H9 (cell line): ENCODE measurements around the gene EDA2R. TPM values are rescaled to one million over a fixed set of nuclear protein-coding genes. Genes with fewer than 3 reads are reported as not detected.

Experiments
- DNase-seq: peaks from one replicate; pipeline ENCODE4 v3.0.0-alpha.2; 2017
- H2AFZ ChIP-seq: one replicate; pipeline ENCODE4 v1.6.1; 2013; ENCODE audit warnings: mild to moderate bottlenecking, low read length, control low read depth, moderate library complexity
- H2AK5ac ChIP-seq: 2 replicates; pipeline ENCODE4 v1.6.1; 2013; ENCODE audit warnings: low read length, control low read depth, mixed read lengths; ENCODE audit not compliant: insufficient read length
- H2BK120ac ChIP-seq: one replicate; pipeline ENCODE4 v1.6.1; 2013; ENCODE audit warnings: low read depth, mild to moderate bottlenecking, low read length, control low read depth, inconsistent platforms; ENCODE audit not compliant: poor library complexity, severe bottlenecking
- H2BK12ac ChIP-seq: 2 replicates; pipeline ENCODE4 v1.6.1; 2013; ENCODE audit warnings: low read length, control low read depth, mixed read lengths, low read depth; ENCODE audit not compliant: insufficient read length
- H2BK15ac ChIP-seq: 2 replicates; pipeline ENCODE4 v1.6.1; 2013; ENCODE audit warnings: low read depth, low read length, control low read depth
- H2BK20ac ChIP-seq: one replicate; pipeline ENCODE4 v1.6.1; 2013; ENCODE audit warnings: low read depth, mild to moderate bottlenecking, low read length, control low read depth, inconsistent platforms; ENCODE audit not compliant: poor library complexity, severe bottlenecking
- H2BK5ac ChIP-seq: 2 replicates; pipeline ENCODE4 v1.6.1; 2013; ENCODE audit warnings: low read length, control low read depth, mixed read lengths; ENCODE audit not compliant: insufficient read length
- H3K14ac ChIP-seq: 2 replicates; pipeline ENCODE4 v1.6.1; 2013; ENCODE audit warnings: low read length, control low read depth; ENCODE audit not compliant: insufficient read depth
- H3K18ac ChIP-seq: 2 replicates; pipeline ENCODE4 v1.6.1; 2013; ENCODE audit warnings: low read depth, mild to moderate bottlenecking, mixed read lengths, low read length, control low read depth; ENCODE audit not compliant: insufficient read length
- H3K23ac ChIP-seq: 2 replicates; pipeline ENCODE4 v1.6.1; 2013; ENCODE audit warnings: low read length, control low read depth, mixed read lengths, low read depth; ENCODE audit not compliant: insufficient read length
- H3K23me2 ChIP-seq: 2 replicates; pipeline ENCODE4 v1.6.1; 2013; ENCODE audit warnings: low read depth, mild to moderate bottlenecking, mixed read lengths, low read length, control low read depth; ENCODE audit not compliant: insufficient read length, poor library complexity, severe bottlenecking
- H3K27ac ChIP-seq: 2 replicates; pipeline ENCODE4 v1.5.1; 2013; ENCODE audit warnings: low read length, control low read depth, mixed read lengths, low read depth; ENCODE audit not compliant: insufficient read length
- H3K27me3 ChIP-seq: 2 replicates; pipeline ENCODE4 v1.6.1; 2013; ENCODE audit warnings: low read length, control low read depth, inconsistent platforms; ENCODE audit not compliant: insufficient read depth
- H3K4ac ChIP-seq: 2 replicates; pipeline ENCODE4 v1.6.1; 2013; ENCODE audit warnings: low read depth, mild to moderate bottlenecking, control low read depth, inconsistent platforms, low read length, moderate library complexity
- H3K4me1 ChIP-seq: 2 replicates; pipeline ENCODE4 v1.6.1; 2013; ENCODE audit warnings: low read length, control low read depth, inconsistent platforms; ENCODE audit not compliant: insufficient read depth
- H3K4me2 ChIP-seq: 2 replicates; pipeline ENCODE4 v1.6.1; 2013; ENCODE audit warnings: low read length, control low read depth, mixed read lengths; ENCODE audit not compliant: insufficient read length, insufficient read depth
- H3K56ac ChIP-seq: 2 replicates; pipeline ENCODE4 v1.6.1; 2013; ENCODE audit warnings: low read depth, mild to moderate bottlenecking, mixed read lengths, low read length, control low read depth; ENCODE audit not compliant: insufficient read length
- H3K79me1 ChIP-seq: 2 replicates; pipeline ENCODE4 v1.6.1; 2013; ENCODE audit warnings: low read depth, mild to moderate bottlenecking, moderate library complexity, low read length, control low read depth, inconsistent platforms; ENCODE audit not compliant: insufficient read depth, poor library complexity, severe bottlenecking
- H3K79me2 ChIP-seq: 2 replicates; pipeline ENCODE4 v1.6.1; 2013; ENCODE audit warnings: low read length, control low read depth, inconsistent platforms; ENCODE audit not compliant: insufficient read depth
- H3K9ac ChIP-seq: 2 replicates; pipeline ENCODE4 v1.6.1; 2013; ENCODE audit warnings: low read length, control low read depth, mixed read lengths; ENCODE audit not compliant: insufficient read length; ENCODE audit errors: extremely low read depth
- H3K9me3 ChIP-seq: one replicate; pipeline ENCODE4 v1.6.1; 2013; ENCODE audit warnings: low read depth, low read length, inconsistent platforms; ENCODE audit not compliant: control insufficient read depth
- H3T11ph ChIP-seq: one replicate; pipeline ENCODE4 v1.6.1; 2013; ENCODE audit warnings: mild to moderate bottlenecking, low read length, control low read depth, inconsistent platforms
- H4K20me1 ChIP-seq: one replicate; pipeline ENCODE4 v1.6.1; 2013; ENCODE audit not compliant: control insufficient read depth, insufficient read length, insufficient read depth
- H4K5ac ChIP-seq: 2 replicates; pipeline ENCODE4 v1.6.1; 2013; ENCODE audit warnings: low read depth, mild to moderate bottlenecking, mixed read lengths, low read length, control low read depth; ENCODE audit not compliant: insufficient read length
- H4K8ac ChIP-seq: replicated peaks from 2 replicates; pipeline ENCODE4 v1.6.1; 2013; ENCODE audit warnings: low read length, control low read depth, mixed read lengths, low read depth; ENCODE audit not compliant: insufficient read length
- H4K91ac ChIP-seq: 2 replicates; pipeline ENCODE4 v1.6.1; 2013; ENCODE audit warnings: low read depth, mild to moderate bottlenecking, moderate library complexity, mixed read lengths, low read length, control low read depth; ENCODE audit not compliant: insufficient read length
- H3K27ac Mint-ChIP-seq, 3 experiments: 2 replicates in 2 of 3; 3 replicates in 1 of 3; pipeline ENCODE4 v1.8.0; 2020 to 2021; ENCODE audit warnings: mixed read lengths in 3 of 3, mild to moderate bottlenecking in 1 of 3, moderate library complexity in 1 of 3
- H3K27me3 Mint-ChIP-seq: 2 replicates; pipeline ENCODE4 v1.8.0; 2021; ENCODE audit warnings: low read depth, mild to moderate bottlenecking, moderate library complexity, mixed read lengths
- H3K36me3 Mint-ChIP-seq, 3 experiments: 2 replicates in 2 of 3; 3 replicates in 1 of 3; pipeline ENCODE4 v1.8.0; 2020 to 2021; ENCODE audit warnings: low read depth in 3 of 3, mixed read lengths in 3 of 3; ENCODE audit not compliant: insufficient read depth in 1 of 3
- H3K4me1 Mint-ChIP-seq, 2 experiments: 2 replicates each; pipeline ENCODE4 v1.8.0; 2020; ENCODE audit warnings: mixed read lengths in 2 of 2
- H3K4me3 Mint-ChIP-seq, 2 experiments: 2 replicates in 1 of 2; 3 replicates in 1 of 2; pipeline ENCODE4 v1.8.0; 2020 to 2021; ENCODE audit warnings: mild to moderate bottlenecking in 2 of 2, mixed read lengths in 2 of 2, moderate library complexity in 1 of 2
- H3K9me3 Mint-ChIP-seq, 2 experiments: 2 replicates in 1 of 2; 3 replicates in 1 of 2; pipeline ENCODE4 v1.8.0; 2020; ENCODE audit warnings: mild to moderate bottlenecking in 2 of 2, mixed read lengths in 2 of 2, moderate library complexity in 1 of 2
- CTCF ChIP-seq: fragments of 200-600 bp; sonication (generic); conservative IDR thresholded peaks from 3 replicates; pipeline ENCODE4 v1.8.0; 2021; ENCODE audit warnings: antibody characterized with exemption, mild to moderate bottlenecking
- WGBS: extraction: QIAGEN DNeasy Blood & Tissue Kit; methylation state at CpG from one replicate; pipeline ENCODE4 v1.1.7; 2013; ENCODE audit warnings: missing lambda C conversion rate, low lambda C conversion rate, mixed read lengths; ENCODE audit not compliant: insufficient read length; ENCODE audit errors: extremely low coverage; 5-methylcytosine and 5-hydroxymethylcytosine counted together
- total RNA-seq: library from RNA; stranded (reverse); gene quantifications from 2 replicates; pipeline ENCODE4 v1.2.1, GENCODE V29; 2021

Gene EDA2R
- total RNA-seq, 1 experiment from 2014 or later: 6.6 TPM

GRCh38 chrX:66635360-66635759 lies 3.5 kb downstream of the EDA2R start:
- H2AFZ ChIP-seq: no peak overlapping the region
- TF ChIP-seq CTCF: no peak
- no peak overlapping the region for H3K4ac ChIP-seq
- H3K9me3 Mint-ChIP-seq: peaks cover 79% of the 10 kb centered on the region in 2 experiments
- DNase-seq: no peak
- H3K23ac ChIP-seq: no peak overlapping the region
- no peaks in the 10 kb centered on the region for H3K79me1 ChIP-seq
- H4K5ac ChIP-seq: no peak overlapping the region
- peaks cover 6% of the 10 kb centered on the region for H3K23me2 ChIP-seq
- H3K27me3 Mint-ChIP-seq: no peaks in the 10 kb centered on the region; the same call in 1 of the 2 replicates
- H2BK12ac ChIP-seq: no peak overlapping the region
- H3K4me2 ChIP-seq: no peak overlapping the region
- H2AK5ac ChIP-seq: no peak overlapping the region
- no peaks in the 10 kb centered on the region; the same call in 1 of the 2 replicates for H3K4me1 ChIP-seq
- H3K27ac ChIP-seq: no peak overlapping the region
- H2BK120ac ChIP-seq: no peak overlapping the region
- no peak overlapping the region for H4K91ac ChIP-seq
- peaks cover 2% of the 10 kb centered on the region; the same call in 1 of the 2 replicates for H3K79me2 ChIP-seq
- WGBS: no CpG with 5 or more reads among the region's 2 CpGs
- no peak overlapping the region for H4K8ac ChIP-seq
- H3K56ac ChIP-seq: no peak overlapping the region
- no peak overlapping the region for H3K4me3 Mint-ChIP-seq
- H2BK5ac ChIP-seq: no peak overlapping the region
- H2BK15ac ChIP-seq: no peak overlapping the region
- no peak overlapping the region for H3K9ac ChIP-seq
- H3K4me1 Mint-ChIP-seq: peaks cover 20 to 23% of the 10 kb centered on the region in 2 experiments
- peaks cover 19% of the 10 kb centered on the region for H3K9me3 ChIP-seq
- H3K18ac ChIP-seq: no peak overlapping the region
- H2BK20ac ChIP-seq: no peak overlapping the region
- no peak overlapping the region for H3K27ac Mint-ChIP-seq
- H4K20me1 ChIP-seq: no peaks in the 10 kb centered on the region
- no peak overlapping the region for H3K14ac ChIP-seq
- peaks cover 3 to 4% (median 3%) of the 10 kb centered on the region in 3 experiments; a peak in 4 of 7 replicates for H3K36me3 Mint-ChIP-seq
- H3T11ph ChIP-seq: no peak overlapping the region
- no peaks in the 10 kb centered on the region for H3K27me3 ChIP-seq
